Measurements from ENCODE around the gene MPHOSPH8. TPM values are rescaled to one million over a fixed set of nuclear protein-coding genes. Genes with fewer than 3 reads are reported as not detected.
"Not testable (repeated sequence)": the region's sequence is repeated elsewhere in the genome, so short reads cannot be mapped to it uniquely, and the experiment has no call there.

The MPHOSPH8 gene
- total RNA-seq, 1 donor from 2014 or later: 32.2 TPM

DNA sequence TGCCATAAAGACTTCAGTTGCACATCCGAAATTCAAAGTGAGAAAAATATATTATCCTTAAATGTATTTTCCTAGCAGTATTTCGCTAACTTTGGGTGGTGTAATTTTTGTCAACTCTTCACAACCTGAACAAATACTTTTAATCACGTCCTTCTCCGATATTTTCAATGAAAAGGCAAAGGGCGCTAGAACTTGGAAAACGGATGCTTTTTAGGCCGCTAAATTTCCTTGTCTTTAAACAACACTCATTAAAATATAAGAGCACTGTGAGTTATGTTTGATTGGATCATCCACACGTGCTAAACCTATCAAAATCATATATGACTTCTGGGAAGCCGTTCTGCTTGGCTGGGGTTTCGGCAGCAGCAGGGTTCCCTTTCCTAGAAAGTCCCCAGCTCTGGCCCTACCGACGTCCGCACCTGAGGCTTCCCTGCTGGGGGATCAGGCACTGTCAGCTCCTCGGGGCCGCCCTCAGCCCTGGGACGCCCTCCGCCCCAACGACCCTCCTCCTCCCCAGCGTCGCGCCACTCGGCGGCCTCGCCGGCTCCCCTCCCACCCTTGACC is 462 bp upstream of the MPHOSPH8 start:
- TF ChIP-seq, protein P1, sequence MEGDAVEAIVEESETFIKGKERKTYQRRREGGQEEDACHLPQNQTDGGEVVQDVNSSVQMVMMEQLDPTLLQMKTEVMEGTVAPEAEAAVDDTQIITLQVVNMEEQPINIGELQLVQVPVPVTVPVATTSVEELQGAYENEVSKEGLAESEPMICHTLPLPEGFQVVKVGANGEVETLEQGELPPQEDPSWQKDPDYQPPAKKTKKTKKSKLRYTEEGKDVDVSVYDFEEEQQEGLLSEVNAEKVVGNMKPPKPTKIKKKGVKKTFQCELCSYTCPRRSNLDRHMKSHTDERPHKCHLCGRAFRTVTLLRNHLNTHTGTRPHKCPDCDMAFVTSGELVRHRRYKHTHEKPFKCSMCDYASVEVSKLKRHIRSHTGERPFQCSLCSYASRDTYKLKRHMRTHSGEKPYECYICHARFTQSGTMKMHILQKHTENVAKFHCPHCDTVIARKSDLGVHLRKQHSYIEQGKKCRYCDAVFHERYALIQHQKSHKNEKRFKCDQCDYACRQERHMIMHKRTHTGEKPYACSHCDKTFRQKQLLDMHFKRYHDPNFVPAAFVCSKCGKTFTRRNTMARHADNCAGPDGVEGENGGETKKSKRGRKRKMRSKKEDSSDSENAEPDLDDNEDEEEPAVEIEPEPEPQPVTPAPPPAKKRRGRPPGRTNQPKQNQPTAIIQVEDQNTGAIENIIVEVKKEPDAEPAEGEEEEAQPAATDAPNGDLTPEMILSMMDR (IDR thresholded peaks at IDR 0.05): no peak
- Mint-ChIP-seq H3K27me3 (ENCODE audit: unreplicated experiment) (no peaks in the 10 kb centered on the region), H3K9me3 (ENCODE audit: unreplicated experiment) (no peaks in the 10 kb centered on the region), H3K27ac (ENCODE audit: unreplicated experiment) (peak overlapping the region; percentile 100), H3K4me3 (ENCODE audit: unreplicated experiment) (peak overlapping the region; percentile 100), H3K36me3 (ENCODE audit: unreplicated experiment) (no peaks in the 10 kb centered on the region), H3K4me1 (ENCODE audit: unreplicated experiment) (peaks cover 24% of the 10 kb centered on the region)
- DNase-seq (ENCODE audit: extremely low spot score, unreplicated experiment): no peak

DNA sequence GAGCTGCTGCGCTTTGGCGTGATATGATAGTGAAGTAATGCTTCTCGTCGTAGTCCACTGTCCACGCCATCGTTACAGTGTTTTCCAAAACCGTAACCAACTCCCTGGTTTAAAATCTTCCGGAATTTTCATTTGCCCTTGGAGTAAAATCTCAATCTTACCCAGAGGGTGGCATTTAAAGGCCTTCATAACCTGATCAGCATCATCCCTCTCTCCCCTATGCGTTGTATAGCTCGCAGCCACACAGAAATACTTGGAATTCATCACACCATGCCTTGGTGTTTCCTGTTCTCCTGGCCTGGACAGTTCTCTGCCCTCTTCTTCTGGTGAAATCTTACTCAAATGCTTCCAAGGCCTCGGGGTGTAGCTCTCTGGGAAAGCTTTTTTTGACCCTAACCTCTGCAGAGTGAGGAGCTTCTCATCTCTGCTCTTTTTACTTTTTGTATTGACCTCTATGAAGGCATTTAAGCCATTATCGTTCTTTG is 839 bp downstream of the MPHOSPH8 start:
- H3K4me1 Mint-ChIP-seq (ENCODE audit: unreplicated experiment): peaks cover 24% of the 10 kb centered on the region
- TF ChIP-seq, protein P1 (IDR thresholded peaks at IDR 0.05): no peak
- H3K27ac Mint-ChIP-seq (ENCODE audit: unreplicated experiment): peak overlapping the region; percentile 100
- H3K36me3 Mint-ChIP-seq (ENCODE audit: unreplicated experiment): no peaks in the 10 kb centered on the region
- H3K4me3 Mint-ChIP-seq (ENCODE audit: unreplicated experiment): peak overlapping the region; percentile 100
- no peaks in the 10 kb centered on the region for H3K9me3 Mint-ChIP-seq (ENCODE audit: unreplicated experiment)
- H3K27me3 Mint-ChIP-seq (ENCODE audit: unreplicated experiment): no peaks in the 10 kb centered on the region
- DNase-seq (ENCODE audit: extremely low spot score, unreplicated experiment): no peak

DNA sequence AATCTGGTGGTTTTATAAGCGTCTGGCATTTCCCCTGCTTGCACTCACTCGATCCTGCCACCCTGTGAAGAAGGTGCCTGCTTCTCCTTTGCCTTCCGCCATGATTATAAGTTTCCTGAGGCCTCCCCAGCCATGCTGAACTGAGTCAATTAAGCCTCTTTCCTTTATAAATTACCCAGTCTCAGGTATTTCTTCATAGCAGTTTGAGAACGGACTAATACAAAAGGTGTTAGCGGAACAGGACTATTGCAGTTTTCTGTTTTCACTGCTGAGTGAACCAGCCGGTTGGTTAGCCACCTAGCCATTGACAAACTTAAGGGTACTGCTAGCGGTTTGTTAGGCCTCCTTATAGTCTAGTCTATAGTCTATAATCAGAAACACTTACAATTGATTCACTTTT is 2.5 kb downstream of the MPHOSPH8 start:
- not testable (repeated sequence) for DNase-seq (ENCODE audit: extremely low spot score, unreplicated experiment); H3K27me3 Mint-ChIP-seq (ENCODE audit: unreplicated experiment); H3K27ac Mint-ChIP-seq (ENCODE audit: unreplicated experiment); H3K36me3 Mint-ChIP-seq (ENCODE audit: unreplicated experiment); H3K9me3 Mint-ChIP-seq (ENCODE audit: unreplicated experiment)
- peak overlapping the region; percentile 100 for H3K4me3 Mint-ChIP-seq (ENCODE audit: unreplicated experiment)
- H3K4me1 Mint-ChIP-seq (ENCODE audit: unreplicated experiment): peaks cover 24% of the 10 kb centered on the region

DNA sequence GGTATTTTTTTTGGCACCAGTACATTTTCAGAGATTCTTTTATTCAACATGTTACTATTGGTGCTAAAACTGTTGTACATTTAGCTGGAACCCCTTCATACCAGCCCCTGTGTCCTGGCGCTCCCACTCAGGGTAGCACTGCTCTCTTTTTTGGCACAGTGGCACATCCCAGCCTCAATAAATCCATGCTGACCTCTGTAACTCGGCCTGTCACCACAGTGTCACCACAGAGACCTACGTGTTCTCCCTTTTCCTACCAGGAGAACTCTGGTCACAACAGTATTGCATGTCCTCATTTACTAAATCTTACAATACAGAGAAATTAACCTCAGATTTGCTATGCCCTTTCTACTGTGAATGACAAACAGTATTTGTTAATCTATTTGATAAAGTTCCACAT is 10.2 kb downstream of the MPHOSPH8 start:
- no peak for DNase-seq (ENCODE audit: extremely low spot score, unreplicated experiment)
- peaks cover 43% of the 10 kb centered on the region for H3K36me3 Mint-ChIP-seq (ENCODE audit: unreplicated experiment)
- H3K9me3 Mint-ChIP-seq (ENCODE audit: unreplicated experiment): no peaks in the 10 kb centered on the region
- no peak overlapping the region for H3K4me3 Mint-ChIP-seq (ENCODE audit: unreplicated experiment)
- no peak overlapping the region for H3K27ac Mint-ChIP-seq (ENCODE audit: unreplicated experiment)
- H3K27me3 Mint-ChIP-seq (ENCODE audit: unreplicated experiment): no peaks in the 10 kb centered on the region
- no peaks in the 10 kb centered on the region for H3K4me1 Mint-ChIP-seq (ENCODE audit: unreplicated experiment)
- TF ChIP-seq, protein P1 (IDR thresholded peaks at IDR 0.05): no peak

DNA sequence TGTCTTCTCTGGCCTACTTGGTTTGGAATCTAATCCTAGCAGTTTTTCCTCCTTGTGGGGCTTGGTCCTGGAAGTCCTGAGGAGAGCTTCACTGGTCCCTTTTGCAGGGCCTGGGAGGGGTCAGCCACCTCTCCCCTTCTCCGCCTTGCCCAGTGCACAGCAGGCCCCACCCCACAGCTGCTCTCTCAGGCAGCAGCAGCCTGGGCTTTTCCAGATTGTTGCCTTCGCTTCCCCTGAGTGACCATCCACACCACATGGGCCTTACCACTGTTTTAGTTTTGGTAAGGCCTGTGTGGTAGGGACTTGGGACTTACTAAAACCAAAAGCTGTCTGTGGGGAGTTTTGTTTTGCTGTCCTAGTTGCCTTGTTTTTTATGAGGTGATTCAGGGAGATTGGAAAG is 11.5 kb downstream of the MPHOSPH8 start:
- H3K27ac Mint-ChIP-seq (ENCODE audit: unreplicated experiment): no peak overlapping the region
- no peaks in the 10 kb centered on the region for H3K27me3 Mint-ChIP-seq (ENCODE audit: unreplicated experiment)
- no peak overlapping the region for H3K4me3 Mint-ChIP-seq (ENCODE audit: unreplicated experiment)
- no peaks in the 10 kb centered on the region for H3K9me3 Mint-ChIP-seq (ENCODE audit: unreplicated experiment)
- no peaks in the 10 kb centered on the region for H3K4me1 Mint-ChIP-seq (ENCODE audit: unreplicated experiment)
- TF ChIP-seq, protein P1 (IDR thresholded peaks at IDR 0.05): no peak
- DNase-seq (ENCODE audit: extremely low spot score, unreplicated experiment): no peak
- H3K36me3 Mint-ChIP-seq (ENCODE audit: unreplicated experiment): peaks cover 46% of the 10 kb centered on the region
